SKM-1 treated with dmso at 0.1 percent for 144 hours (cell line): ENCODE results near the gene KLHDC4.
"Not testable (repeated sequence)": the region's sequence is repeated elsewhere in the genome, so short reads cannot be mapped to it uniquely, and the experiment has no call there.

ENCODE experiments used
- DNase-seq: peaks from one replicate; lab custom pipeline; 2025; ENCODE audit not compliant: unreplicated experiment; lab: John Stamatoyannopoulos, UW

KLHDC4 gene

DNA sequence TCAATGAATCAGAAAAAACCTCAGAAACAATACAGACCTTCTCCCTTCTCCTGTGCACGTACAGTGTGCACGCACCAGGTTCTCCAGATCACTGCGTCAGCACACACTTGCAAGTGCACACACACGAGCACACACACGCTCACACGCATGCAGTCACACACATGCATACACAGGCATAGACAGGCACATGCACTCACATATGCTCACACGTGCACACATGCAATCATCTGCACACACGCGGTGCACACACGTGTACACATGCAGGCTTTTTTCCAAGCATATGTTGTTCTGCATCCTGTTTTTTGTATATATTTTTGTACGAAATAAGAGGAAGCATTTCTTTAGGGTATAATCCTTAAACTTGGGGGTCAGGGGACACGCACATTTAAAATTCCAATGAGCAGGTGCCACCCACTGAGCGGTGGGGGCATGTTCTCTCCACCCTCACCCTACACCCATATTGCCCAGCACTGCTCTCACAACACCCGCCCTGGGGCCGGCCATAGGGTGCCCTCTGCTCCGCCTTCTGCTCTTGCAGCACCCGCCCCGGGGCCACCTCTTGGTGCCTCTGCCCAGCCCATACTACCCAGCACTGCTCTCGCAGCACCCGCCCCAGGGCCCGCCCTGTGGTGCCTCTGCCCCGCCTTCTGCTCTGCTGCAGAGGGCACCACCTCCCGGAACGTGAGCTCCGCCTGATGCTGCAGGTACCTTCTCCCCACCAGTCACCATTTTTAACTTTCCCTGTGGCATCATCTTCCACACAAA is 20.9 kb downstream of the KLHDC4 start:
- no peak for DNase-seq

DNA sequence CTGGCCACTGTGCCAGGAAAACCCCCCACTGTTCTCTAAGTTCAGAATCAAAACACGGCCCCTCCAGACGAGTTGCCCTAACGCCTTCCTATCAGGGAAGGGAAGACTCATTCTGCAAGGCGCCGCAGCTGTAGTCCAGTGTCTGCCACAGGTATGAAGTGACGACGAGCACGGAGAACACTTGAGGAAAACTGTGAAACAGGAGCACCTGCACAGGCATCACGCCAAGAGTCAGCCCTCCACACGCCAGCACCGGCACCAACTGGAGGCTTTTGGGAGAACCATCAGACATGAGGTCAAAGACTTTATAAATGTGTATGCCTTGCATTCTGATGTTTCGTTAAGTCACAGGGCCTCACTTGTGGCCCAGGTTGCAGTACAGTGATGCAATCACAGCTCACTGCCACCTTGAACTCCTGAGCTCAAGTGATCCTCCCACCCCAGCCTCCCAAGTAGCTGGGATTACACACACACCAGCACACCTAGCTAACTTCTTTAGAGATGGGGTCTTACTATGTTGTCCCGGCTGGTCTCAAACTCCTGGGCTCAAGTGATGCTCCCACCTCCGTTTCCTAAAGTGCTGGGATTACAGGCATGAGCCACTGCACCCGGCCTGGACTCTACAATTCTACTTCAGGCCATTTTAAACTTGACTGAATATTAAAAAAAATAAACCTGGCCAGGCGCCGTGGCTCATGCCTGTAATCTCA is 22.9 kb downstream of the KLHDC4 start:
- DNase-seq = no peak

DNA sequence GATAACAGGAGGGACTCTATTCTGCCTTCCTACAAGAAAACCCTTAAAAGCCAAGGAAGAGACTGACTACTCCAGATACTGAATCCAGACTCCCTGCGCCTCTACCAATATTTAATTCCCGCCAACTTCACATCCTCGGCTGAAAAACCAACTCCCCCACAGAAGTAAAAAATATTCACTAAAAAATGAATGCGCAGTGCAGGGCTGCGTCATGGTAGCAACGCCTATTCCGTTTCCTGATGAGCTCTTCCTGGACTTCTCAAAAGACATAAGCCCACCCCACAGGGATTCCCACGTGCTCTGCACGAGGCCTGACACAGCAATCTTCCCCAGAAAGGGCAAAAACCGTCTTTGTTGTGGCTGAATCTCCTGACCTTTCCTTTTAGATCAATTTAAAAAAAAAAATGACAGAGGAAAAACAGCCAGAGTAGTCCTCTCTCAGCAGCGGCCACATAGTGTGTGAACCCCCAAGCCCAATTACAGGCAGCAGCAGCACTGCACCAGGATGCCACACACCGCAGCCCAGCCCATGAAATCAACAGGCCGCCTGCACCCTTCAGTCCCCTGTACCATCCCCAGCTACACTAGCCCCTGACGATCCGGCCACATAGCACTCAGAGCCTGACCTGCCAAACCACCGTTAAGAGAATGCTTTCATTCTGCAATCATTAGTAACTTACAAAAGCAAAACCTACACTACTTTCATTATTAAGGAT is 23.9 kb downstream of the KLHDC4 start:
- no peak for DNase-seq

DNA sequence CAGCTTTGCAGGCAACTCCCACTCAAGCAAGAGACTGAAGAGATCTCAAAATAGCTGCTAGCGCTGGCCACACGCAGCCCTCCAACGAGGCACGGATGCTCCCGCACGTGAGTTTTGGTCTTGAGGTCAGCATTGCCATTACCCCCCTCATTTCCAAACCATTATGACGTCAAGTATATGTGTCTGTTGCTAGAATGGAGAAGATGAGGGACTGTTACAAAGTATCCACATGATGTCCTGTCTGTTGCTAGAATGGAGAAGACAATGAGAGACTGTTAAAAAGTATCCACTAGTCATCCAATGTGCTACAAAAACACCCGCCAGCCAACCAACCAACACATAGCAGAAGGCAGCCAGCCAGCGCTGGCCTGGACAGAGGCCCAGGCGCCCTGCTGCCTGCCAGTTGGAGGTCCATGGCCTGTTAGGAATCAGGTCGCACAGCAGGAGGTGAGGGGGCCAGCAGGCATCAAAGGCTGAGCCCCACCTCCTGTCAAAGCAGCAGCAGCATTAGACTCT is 24.8 kb downstream of the KLHDC4 start:
- no peak for DNase-seq

GRCh38 chr16:87740441-87740840 is 25.3 kb downstream of the KLHDC4 start:
- DNase-seq = no peak

- DNase-seq = no peak
Observed at GRCh38 chr16:87739801-87740200, 26.0 kb downstream of the KLHDC4 start.

DNA sequence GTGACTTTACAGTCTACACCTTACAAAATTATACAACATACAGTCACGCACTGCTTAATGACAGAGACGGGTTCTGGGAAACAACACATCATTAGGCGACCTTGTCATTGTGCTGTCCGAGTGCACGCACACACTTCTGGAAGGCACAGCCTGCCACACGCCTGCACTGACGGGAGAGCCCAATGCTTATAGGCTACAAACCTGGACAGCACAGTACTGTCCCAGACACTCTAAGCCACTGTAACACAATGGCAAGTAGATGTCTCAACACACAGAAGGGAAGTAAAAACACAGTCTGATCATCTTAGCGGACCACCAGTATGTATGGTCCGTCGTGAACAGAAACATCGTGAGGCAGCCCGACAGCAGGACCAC is 29.8 kb downstream of the KLHDC4 start:
- DNase-seq = no peak

DNA sequence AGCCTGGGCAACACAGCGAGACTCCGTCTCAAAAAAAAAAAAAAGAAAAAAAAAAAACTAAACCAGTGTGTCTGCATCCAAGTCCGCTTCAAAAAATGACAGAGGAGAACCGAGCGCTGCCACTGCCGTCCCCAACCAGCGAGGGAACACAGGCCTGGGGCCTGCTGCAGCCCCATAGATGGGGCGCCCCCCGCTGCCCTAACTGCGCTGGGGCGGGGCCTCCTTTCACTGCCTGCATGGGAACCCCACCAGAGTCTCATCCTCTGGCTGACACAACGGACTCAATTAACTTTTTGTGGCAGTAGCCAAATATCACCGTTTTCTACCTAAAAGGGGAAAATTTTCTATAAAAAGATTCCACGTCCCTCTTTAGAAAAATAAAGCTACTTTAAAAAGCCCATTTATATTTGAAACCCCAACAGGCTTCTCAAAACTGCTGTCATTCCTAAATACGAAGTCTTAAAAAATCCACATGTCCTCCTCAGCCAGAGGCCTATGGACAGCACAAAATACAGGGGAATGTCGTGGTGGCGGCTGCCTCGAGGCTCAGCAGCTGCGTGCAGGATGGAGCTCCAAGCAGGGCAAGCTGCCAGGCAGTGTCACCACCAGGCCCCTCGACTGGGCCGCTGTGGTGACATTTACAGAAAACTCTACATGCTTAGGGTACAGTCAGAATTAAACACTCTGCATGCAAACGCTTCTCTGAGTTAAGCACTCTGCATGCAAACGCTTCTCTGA is 30.3 kb downstream of the KLHDC4 start:
- DNase-seq = no peak

DNA sequence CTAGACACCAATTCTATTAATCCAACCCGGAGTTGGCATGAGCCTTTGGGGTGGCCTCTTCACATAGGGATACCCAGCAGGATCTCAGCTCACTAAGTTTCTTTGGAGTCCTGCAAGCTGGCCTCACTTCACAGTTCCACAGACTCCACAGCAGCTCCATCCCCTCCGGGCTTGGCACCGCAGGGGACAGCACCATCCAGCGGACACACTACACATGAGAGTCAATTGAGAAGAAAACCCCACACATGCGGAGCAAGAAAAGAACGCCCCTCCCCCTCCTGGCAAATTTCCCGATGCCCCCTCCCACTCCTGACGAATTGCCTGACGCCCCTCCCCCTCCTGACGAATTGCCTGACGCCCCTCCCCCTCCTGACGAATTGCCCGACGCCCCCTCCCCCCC is 31.1 kb downstream of the KLHDC4 start:
- DNase-seq = no peak

GRCh38 chr16:87733190-87733589 is 32.6 kb downstream of the KLHDC4 start:
- DNase-seq = no peak

DNA sequence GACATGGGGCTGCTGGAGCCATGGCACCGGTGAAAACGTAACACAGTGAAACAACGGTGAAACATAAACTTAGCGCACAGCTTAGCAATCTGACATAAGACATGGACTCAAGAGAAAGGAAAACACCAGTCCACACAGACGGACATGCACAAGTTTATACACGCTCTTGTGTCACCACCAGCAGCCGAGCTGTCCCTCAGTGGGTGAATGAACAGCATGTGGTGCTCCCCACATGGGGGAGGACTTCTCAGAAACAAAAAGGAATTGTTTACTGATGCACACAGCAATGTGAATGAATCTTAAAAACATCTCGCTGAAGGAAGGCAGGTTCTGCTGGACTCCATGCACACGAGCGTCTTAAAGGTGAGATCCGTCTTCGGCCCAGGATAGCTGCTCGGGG is 34.2 kb downstream of the KLHDC4 start:
- no peak for DNase-seq

DNA sequence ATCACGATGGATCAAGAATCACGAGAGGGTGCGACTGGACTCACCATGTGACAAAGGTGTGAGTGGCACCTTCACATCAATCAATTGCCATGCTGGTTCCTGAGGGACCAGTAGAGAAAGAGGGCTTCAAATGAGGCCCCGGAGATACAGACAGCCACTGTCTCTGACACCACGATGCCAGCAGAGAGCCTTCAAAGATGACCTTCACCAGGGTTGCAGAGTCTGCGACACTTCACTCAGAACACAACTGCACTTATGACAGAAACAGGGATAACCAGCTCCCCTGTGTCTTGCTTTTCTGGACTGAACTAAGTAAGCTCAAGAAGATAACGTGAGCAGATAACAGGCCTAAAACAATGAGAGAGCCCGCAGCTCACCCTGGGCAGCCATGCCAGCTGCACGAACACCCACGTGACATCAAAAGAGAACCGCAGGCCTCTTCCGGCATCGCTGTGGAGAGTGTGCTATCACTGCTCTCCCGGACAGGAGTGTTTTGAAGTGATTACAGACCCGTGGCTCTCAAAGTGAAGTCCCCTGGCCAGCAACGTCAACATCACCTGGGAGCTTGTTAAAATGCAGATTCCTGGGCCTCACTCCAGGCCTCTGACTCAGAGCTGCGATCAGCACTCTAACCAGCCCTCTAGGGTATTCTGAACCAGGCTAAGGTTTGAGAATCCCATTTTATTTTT is 36.4 kb downstream of the KLHDC4 start:
- DNase-seq = no peak

- DNase-seq = no peak
Observed at GRCh38 chr16:87728026-87728425, 37.8 kb downstream of the KLHDC4 start.

DNA sequence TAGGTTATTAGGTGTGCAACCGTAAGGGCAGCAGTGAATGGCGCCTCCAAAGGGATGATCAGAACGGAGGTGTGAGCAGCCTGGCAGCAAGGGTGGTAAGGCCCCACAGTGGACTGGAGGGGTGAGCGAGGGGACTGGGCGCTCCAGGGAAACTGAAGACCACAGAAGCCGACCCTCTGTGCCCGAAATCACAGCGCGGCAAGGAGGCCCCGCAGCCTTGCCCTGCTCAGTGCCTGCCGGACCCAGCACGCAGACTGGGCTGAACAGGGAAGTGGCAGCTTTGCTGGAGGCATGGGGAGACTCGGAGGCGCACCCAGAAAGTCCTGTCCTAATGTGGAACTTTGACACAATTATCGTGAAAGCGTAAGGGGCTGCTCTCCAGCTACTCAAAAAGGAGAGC is 38.4 kb downstream of the KLHDC4 start:
- DNase-seq = no peak

GRCh38 chr16:87726577-87726976 is 39.2 kb downstream of the KLHDC4 start:
- DNase-seq = not testable (repeated sequence)

GRCh38 chr16:87725596-87726235 is 40.1 kb downstream of the KLHDC4 start:
- DNase-seq = no peak

- no peak for DNase-seq
Observed at GRCh38 chr16:87724490-87725291, 41.1 kb downstream of the KLHDC4 start.

- no peak for DNase-seq
Observed at GRCh38 chr16:87723226-87723623, 42.6 kb downstream of the KLHDC4 start.

GRCh38 chr16:87722590-87723225 is 43.1 kb downstream of the KLHDC4 start:
- no peak for DNase-seq
